Measurements from ENCODE around the gene SLC3A2. TPM values are rescaled to one million over a fixed set of nuclear protein-coding genes. Genes with fewer than 3 reads are reported as not detected.

Gene SLC3A2
- total and polyA plus RNA-seq, 2 donors (not counting 1 experiment from before 2014, with no cell fraction given) = 91.2 to 441 TPM

- TF ChIP-seq CTCF (conservative IDR thresholded peaks at IDR 0.05 in 1 of 2, IDR thresholded peaks at IDR 0.05 in 1 of 2; ENCODE audit: low read depth in 1 of 2, low read length in 2 of 2) = no peak
- TF ChIP-seq EZH2 (IDR thresholded peaks at IDR 0.05; ENCODE audit: low read length, missing control alignments) = peak; percentile 89
- H3K27ac ChIP-seq (ENCODE audit: insufficient read depth, low read length) = no peak overlapping the region
- H3K9ac ChIP-seq (ENCODE audit: insufficient read depth, low read length) = no peak overlapping the region
Observed at GRCh38 chr11:62923601-62924411, 43.1 kb downstream of the SLC3A2 start.

GRCh38 chr11:62925308-62925707, 44.6 kb downstream of the SLC3A2 start:
- H3K9ac ChIP-seq (ENCODE audit: insufficient read depth, low read length) = no peak overlapping the region
- no peak overlapping the region for H3K4me3 ChIP-seq (replicated peaks in 1 of 4; ENCODE audit: control extremely low read depth in 1 of 4, insufficient read depth in 1 of 4, low read depth in 3 of 4, low read length in 4 of 4)
- H3K27me3 ChIP-seq (ENCODE audit: control insufficient read depth, insufficient read depth, low read length) = peaks cover 58% of the 10 kb centered on the region
- H3K4me2 ChIP-seq (ENCODE audit: extremely low read depth, insufficient read depth, low read length) = peak overlapping the region; percentile 53
- no peaks in the 10 kb centered on the region for H3K36me3 ChIP-seq (ENCODE audit: control insufficient read depth, insufficient read depth, low read length)
- H4K20me1 ChIP-seq (ENCODE audit: control insufficient read depth, extremely low read depth, insufficient read depth, low read length) = no peaks in the 10 kb centered on the region
- TF ChIP-seq EZH2 (IDR thresholded peaks at IDR 0.05; ENCODE audit: low read length, missing control alignments) (no peak), CTCF (conservative IDR thresholded peaks at IDR 0.05 in 1 of 2, IDR thresholded peaks at IDR 0.05 in 1 of 2; ENCODE audit: low read depth in 1 of 2, low read length in 2 of 2) (no peak)
- H3K9me3 ChIP-seq (ENCODE audit: control insufficient read depth, insufficient read depth, low read depth, low read length) = no peaks in the 10 kb centered on the region
- peaks cover 3% of the 10 kb centered on the region for H3K4me1 ChIP-seq (ENCODE audit: control insufficient read depth, extremely low read depth, insufficient read depth, low read length)
- H3K79me2 ChIP-seq (ENCODE audit: control insufficient read depth, insufficient read depth, low read length) = no peaks in the 10 kb centered on the region
- no peak overlapping the region for H2AFZ ChIP-seq (ENCODE audit: low read length)
- no peak for DNase-seq (ENCODE audit: low read depth in 2 of 2)
- H3K27ac ChIP-seq (ENCODE audit: insufficient read depth, low read length) = no peak overlapping the region

More at GRCh38 chr11:62923601-62924411, 43.1 kb downstream of the SLC3A2 start:
- no peaks in the 10 kb centered on the region for H3K79me2 ChIP-seq (ENCODE audit: control insufficient read depth, insufficient read depth, low read length)
- no peaks in the 10 kb centered on the region for H3K9me3 ChIP-seq (ENCODE audit: control insufficient read depth, insufficient read depth, low read depth, low read length)
- no peaks in the 10 kb centered on the region for H3K36me3 ChIP-seq (ENCODE audit: control insufficient read depth, insufficient read depth, low read length)
- H3K4me1 ChIP-seq (ENCODE audit: control insufficient read depth, extremely low read depth, insufficient read depth, low read length) = peaks cover 3% of the 10 kb centered on the region
- peaks cover 56% of the 10 kb centered on the region for H3K27me3 ChIP-seq (ENCODE audit: control insufficient read depth, insufficient read depth, low read length)
- no peak for DNase-seq (ENCODE audit: low read depth in 2 of 2)
- H3K4me2 ChIP-seq (ENCODE audit: extremely low read depth, insufficient read depth, low read length) = peak overlapping the region; percentile 71
- no peaks in the 10 kb centered on the region for H4K20me1 ChIP-seq (ENCODE audit: control insufficient read depth, extremely low read depth, insufficient read depth, low read length)
- H3K4me3 ChIP-seq (replicated peaks in 1 of 4; ENCODE audit: control extremely low read depth in 1 of 4, insufficient read depth in 1 of 4, low read depth in 3 of 4, low read length in 4 of 4) = peak overlapping the region in 3 of 4 experiments; percentile 7 to 27 (median 21)
- H2AFZ ChIP-seq (ENCODE audit: low read length) = no peak overlapping the region

GRCh38 chr11:62925745-62926679, 45.3 kb downstream of the SLC3A2 start:
- Histone ChIP-seq H3K4me3 (replicated peaks in 1 of 4; ENCODE audit: control extremely low read depth in 1 of 4, insufficient read depth in 1 of 4, low read depth in 3 of 4, low read length in 4 of 4) (peak overlapping the region; percentile 4 to 29 (median 9)), H4K20me1 (ENCODE audit: control insufficient read depth, extremely low read depth, insufficient read depth, low read length) (no peaks in the 10 kb centered on the region), H3K79me2 (ENCODE audit: control insufficient read depth, insufficient read depth, low read length) (no peaks in the 10 kb centered on the region), H2AFZ (ENCODE audit: low read length) (peak overlapping the region; percentile 34), H3K36me3 (ENCODE audit: control insufficient read depth, insufficient read depth, low read length) (no peaks in the 10 kb centered on the region), H3K9me3 (ENCODE audit: control insufficient read depth, insufficient read depth, low read depth, low read length) (no peaks in the 10 kb centered on the region), H3K27ac (ENCODE audit: insufficient read depth, low read length) (no peak overlapping the region), H3K9ac (ENCODE audit: insufficient read depth, low read length) (no peak overlapping the region), H3K27me3 (ENCODE audit: control insufficient read depth, insufficient read depth, low read length) (peaks cover 53% of the 10 kb centered on the region), H3K4me1 (ENCODE audit: control insufficient read depth, extremely low read depth, insufficient read depth, low read length) (peaks cover 3% of the 10 kb centered on the region), H3K4me2 (ENCODE audit: extremely low read depth, insufficient read depth, low read length) (peak overlapping the region; percentile 53)
- TF ChIP-seq CTCF (conservative IDR thresholded peaks at IDR 0.05 in 1 of 2, IDR thresholded peaks at IDR 0.05 in 1 of 2; ENCODE audit: low read depth in 1 of 2, low read length in 2 of 2) = no peak
- peak; percentile 90 for TF ChIP-seq EZH2 (IDR thresholded peaks at IDR 0.05; ENCODE audit: low read length, missing control alignments)
- no peak for DNase-seq (ENCODE audit: low read depth in 2 of 2)

Measured in fibroblast of lung (primary cell).